ENCODE results near the gene METTL1.
"Not testable (repeated sequence)": the region's sequence is repeated elsewhere in the genome, so short reads cannot be mapped to it uniquely, and the experiment has no call there.

The METTL1 gene

GRCh38 chr12:57722716-57723629 lies 48.9 kb downstream of the METTL1 start:
- no peak for DNase-seq

- DNase-seq: not testable (repeated sequence)
Measured at GRCh38 chr12:57721846-57722608, 49.9 kb downstream of the METTL1 start.

- DNase-seq: no peak
Measured at GRCh38 chr12:57720606-57721595, 51.0 kb downstream of the METTL1 start.

GRCh38 chr12:57719777-57720605 lies 51.9 kb downstream of the METTL1 start:
- no peak for DNase-seq

GRCh38 chr12:57718641-57719528 lies 53.0 kb downstream of the METTL1 start:
- DNase-seq: no peak
